Stimulated activated CD4-positive, alpha-beta T cell treated with anti-CD3 and anti-CD28 coated beads, Interleukin-12 subunit alpha, Interleukin-12 subunit beta, amount 100 ng/mL, for 48 hours (primary cell): ENCODE data around the gene DBNDD2.

Source experiments
- DNase-seq, 3 donors: peaks; one replicate each; pipeline ENCODE4 v3.0.0-alpha.2; 2020; ENCODE audit warnings: low read depth in 2 of 3, low spot score in 1 of 3

Gene DBNDD2

GRCh38 chr20:45448270-45448669, 40.2 kb downstream of the DBNDD2 start:
- DNase-seq, result no peak

GRCh38 chr20:45449528-45449927, 41.4 kb downstream of the DBNDD2 start:
- DNase-seq, result no peak

- no peak for DNase-seq
Measured at GRCh38 chr20:45450097-45450818, 42.2 kb downstream of the DBNDD2 start.

GRCh38 chr20:45452238-45452637, 44.1 kb downstream of the DBNDD2 start:
- no peak for DNase-seq

GRCh38 chr20:45452772-45453691, 44.9 kb downstream of the DBNDD2 start:
- DNase-seq, result no peak

- DNase-seq, result peak in 1 of 3 donors; percentile 38
Measured at GRCh38 chr20:45456632-45457031, 48.5 kb downstream of the DBNDD2 start.

GRCh38 chr20:45459606-45460005, 51.5 kb downstream of the DBNDD2 start:
- no peak for DNase-seq
